Osteocyte (in vitro differentiated cells): ENCODE results near the gene SCARF2. TPM values are rescaled to one million over a fixed set of nuclear protein-coding genes. Genes with fewer than 3 reads are reported as not detected.
"Not testable (repeated sequence)": the region's sequence is repeated elsewhere in the genome, so short reads cannot be mapped to it uniquely, and the experiment has no call there.

Experiments used
- DNase-seq: peaks from one replicate; pipeline ENCODE4 v3.0.0; 2021; ENCODE audit warnings: mixed read lengths; ENCODE audit not compliant: unreplicated experiment; ENCODE audit errors: extremely low spot score
- H3K27ac Mint-ChIP-seq: one replicate; pipeline ENCODE4 v1.8.0; 2021; ENCODE audit warnings: mild to moderate bottlenecking, mixed read lengths; ENCODE audit not compliant: unreplicated experiment
- H3K27me3 Mint-ChIP-seq: one replicate; pipeline ENCODE4 v1.8.0; 2021; ENCODE audit warnings: mixed read lengths; ENCODE audit not compliant: unreplicated experiment
- H3K36me3 Mint-ChIP-seq: one replicate; pipeline ENCODE4 v1.8.0; 2021; ENCODE audit warnings: mixed read lengths; ENCODE audit not compliant: unreplicated experiment
- H3K4me1 Mint-ChIP-seq: one replicate; pipeline ENCODE4 v1.8.0; 2021; ENCODE audit warnings: mixed read lengths; ENCODE audit not compliant: unreplicated experiment
- H3K4me3 Mint-ChIP-seq: one replicate; pipeline ENCODE4 v1.8.0; 2021; ENCODE audit warnings: mild to moderate bottlenecking, moderate library complexity, mixed read lengths; ENCODE audit not compliant: unreplicated experiment
- H3K9me3 Mint-ChIP-seq: one replicate; pipeline ENCODE4 v1.8.0; 2021; ENCODE audit warnings: mixed read lengths; ENCODE audit not compliant: unreplicated experiment
- total RNA-seq: library from RNA; stranded (reverse); gene quantifications from 2 replicates; pipeline ENCODE4 v1.2.1, GENCODE V29; 2021
- TF ChIP-seq, protein P1 (sequence below): fragments of 200-600 bp; sonication (generic); IDR thresholded peaks from 2 replicates; pipeline ENCODE4 v1.5.0; 2021; ENCODE audit warnings: antibody characterized with exemption, mild to moderate bottlenecking, moderate library complexity

SCARF2 gene
- total RNA-seq, 1 donor from 2014 or later = 50.8 TPM

DNA sequence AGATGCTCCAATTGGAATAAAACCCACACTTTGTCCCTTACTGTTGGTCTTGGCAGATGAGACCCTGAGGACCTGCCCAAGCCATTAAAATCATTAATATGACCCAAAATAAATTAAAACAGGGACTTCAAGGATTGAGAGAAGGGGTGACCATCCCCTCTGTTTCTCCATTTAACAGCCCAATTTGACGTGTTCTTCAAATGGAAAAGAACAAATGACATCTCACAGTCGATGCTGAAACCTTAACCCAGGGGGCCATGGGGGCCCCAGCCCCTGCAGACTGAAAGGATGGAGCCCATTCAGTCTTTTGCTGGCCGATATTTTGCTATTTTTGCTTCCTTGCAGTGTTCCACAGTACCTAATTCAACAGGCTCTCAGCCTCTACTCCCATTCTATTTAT lies 23.2 kb downstream of the SCARF2 start:
- Mint-ChIP-seq H3K27me3 (peaks cover 2% of the 10 kb centered on the region), H3K4me3 (no peak overlapping the region), H3K9me3 (no peaks in the 10 kb centered on the region), H3K36me3 (no peaks in the 10 kb centered on the region), H3K4me1 (peaks cover 15% of the 10 kb centered on the region), H3K27ac (no peak overlapping the region)
- DNase-seq = no peak
- TF ChIP-seq, protein P1, sequence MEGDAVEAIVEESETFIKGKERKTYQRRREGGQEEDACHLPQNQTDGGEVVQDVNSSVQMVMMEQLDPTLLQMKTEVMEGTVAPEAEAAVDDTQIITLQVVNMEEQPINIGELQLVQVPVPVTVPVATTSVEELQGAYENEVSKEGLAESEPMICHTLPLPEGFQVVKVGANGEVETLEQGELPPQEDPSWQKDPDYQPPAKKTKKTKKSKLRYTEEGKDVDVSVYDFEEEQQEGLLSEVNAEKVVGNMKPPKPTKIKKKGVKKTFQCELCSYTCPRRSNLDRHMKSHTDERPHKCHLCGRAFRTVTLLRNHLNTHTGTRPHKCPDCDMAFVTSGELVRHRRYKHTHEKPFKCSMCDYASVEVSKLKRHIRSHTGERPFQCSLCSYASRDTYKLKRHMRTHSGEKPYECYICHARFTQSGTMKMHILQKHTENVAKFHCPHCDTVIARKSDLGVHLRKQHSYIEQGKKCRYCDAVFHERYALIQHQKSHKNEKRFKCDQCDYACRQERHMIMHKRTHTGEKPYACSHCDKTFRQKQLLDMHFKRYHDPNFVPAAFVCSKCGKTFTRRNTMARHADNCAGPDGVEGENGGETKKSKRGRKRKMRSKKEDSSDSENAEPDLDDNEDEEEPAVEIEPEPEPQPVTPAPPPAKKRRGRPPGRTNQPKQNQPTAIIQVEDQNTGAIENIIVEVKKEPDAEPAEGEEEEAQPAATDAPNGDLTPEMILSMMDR = no peak

DNA sequence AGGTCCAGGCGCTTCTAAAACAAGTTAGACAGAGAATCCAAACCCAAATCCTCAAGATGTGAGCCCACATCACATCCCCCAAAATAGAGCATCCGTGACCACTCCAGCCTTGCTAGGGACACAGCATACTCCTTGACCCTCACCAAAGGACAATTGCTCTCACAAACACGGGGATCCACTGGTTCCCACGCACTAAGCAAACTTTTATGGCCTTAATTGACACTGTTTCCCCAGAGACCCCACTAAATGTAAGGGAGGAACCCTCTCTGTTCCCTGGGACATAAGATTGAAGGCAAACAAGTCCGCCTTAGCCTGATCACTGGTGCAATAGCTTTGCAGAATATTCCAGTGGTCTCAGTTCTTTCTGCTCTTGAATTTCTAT lies 23.6 kb downstream of the SCARF2 start:
- TF ChIP-seq, protein P1 = no peak
- DNase-seq = no peak
- peaks cover 2% of the 10 kb centered on the region for H3K27me3 Mint-ChIP-seq
- no peak overlapping the region for H3K27ac Mint-ChIP-seq
- peaks cover 2% of the 10 kb centered on the region for H3K36me3 Mint-ChIP-seq
- no peak overlapping the region for H3K4me3 Mint-ChIP-seq
- no peaks in the 10 kb centered on the region for H3K9me3 Mint-ChIP-seq
- peaks cover 14% of the 10 kb centered on the region for H3K4me1 Mint-ChIP-seq

DNA sequence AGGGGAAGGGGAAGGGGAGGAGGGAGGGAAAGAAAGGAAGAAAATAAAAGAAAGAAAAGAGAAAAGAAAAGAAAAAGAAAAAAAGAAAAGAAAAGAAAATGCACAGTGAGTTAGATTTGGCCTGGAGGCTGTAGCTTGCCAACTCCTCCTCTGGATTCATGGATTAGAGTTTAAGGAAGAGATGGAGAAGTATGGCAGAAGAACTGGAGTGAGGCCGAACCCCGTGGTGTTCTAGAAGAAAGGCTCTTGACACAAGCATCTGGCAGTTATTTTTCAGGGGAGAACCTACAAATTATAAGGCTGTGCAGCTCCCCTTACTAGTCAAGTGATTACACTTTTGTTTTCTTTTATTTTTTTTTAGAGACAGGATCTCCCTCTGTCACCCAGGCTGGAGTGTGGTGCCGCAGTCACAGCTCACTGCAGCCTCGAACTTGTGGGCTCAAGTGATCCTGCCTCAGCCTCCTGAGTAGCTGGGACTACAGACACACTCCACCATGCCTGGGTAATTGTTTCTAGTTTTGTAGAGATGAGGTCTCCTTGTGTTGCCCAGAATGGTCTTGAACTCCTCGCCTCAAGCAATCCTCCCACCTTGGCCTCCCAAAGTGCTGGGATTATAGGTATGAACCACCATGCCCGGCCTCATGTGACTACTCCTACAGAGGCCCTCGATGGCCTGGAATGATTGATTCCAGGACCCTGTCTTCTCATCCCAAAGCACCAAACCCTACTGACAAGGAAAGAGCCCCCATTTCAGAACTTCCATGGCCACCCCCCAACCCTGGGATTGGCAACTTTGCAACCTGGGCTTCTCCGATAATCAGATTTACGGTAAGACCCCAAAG lies 24.2 kb downstream of the SCARF2 start:
- Mint-ChIP-seq H3K9me3 (no peaks in the 10 kb centered on the region), H3K4me3 (no peak overlapping the region), H3K27ac (no peak overlapping the region), H3K4me1 (peaks cover 11% of the 10 kb centered on the region), H3K36me3 (peaks cover 3% of the 10 kb centered on the region), H3K27me3 (peaks cover 2% of the 10 kb centered on the region)
- no peak for DNase-seq
- TF ChIP-seq, protein P1 = no peak

DNA sequence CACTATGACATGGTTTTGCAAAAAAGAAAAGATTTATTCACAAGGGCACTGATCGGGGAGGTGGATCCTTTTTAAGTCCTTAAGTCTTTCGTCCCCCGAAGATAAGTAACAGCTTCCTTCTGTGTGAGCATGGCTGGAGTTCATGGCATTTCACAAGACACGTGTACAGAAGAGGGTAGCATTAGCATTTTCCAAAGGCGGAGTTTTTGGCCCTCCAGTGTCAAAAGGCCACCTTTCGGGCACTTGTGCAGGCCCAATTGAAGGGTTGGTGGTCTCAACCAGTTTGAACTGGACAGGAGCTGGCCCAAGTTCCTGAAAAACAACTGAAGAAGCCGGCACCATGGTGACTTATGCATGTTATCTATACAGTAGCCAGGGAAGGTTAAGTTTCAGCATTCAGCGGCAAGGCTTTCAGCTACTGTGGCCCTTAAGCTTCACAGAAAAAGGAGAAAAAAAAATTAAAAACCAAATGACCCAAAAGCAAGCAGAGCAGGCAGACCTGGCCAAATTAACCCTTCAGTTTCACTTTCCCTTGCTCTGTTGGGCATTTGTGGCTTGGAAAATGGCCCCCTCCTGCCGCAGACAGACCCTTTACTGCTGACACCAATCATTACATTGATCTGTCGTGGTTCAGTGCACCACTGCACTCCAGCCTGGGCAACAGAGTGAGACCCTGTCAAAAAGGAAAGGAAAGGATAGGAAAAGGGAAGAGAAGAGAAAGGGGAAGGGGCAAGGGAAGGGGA lies 25.0 kb downstream of the SCARF2 start:
- DNase-seq = no peak
- Mint-ChIP-seq H3K4me1 (peaks cover 8% of the 10 kb centered on the region), H3K36me3 (peaks cover 5% of the 10 kb centered on the region), H3K9me3 (no peaks in the 10 kb centered on the region), H3K27me3 (peaks cover 2% of the 10 kb centered on the region), H3K27ac (no peak overlapping the region), H3K4me3 (no peak overlapping the region)
- TF ChIP-seq, protein P1 = no peak

DNA sequence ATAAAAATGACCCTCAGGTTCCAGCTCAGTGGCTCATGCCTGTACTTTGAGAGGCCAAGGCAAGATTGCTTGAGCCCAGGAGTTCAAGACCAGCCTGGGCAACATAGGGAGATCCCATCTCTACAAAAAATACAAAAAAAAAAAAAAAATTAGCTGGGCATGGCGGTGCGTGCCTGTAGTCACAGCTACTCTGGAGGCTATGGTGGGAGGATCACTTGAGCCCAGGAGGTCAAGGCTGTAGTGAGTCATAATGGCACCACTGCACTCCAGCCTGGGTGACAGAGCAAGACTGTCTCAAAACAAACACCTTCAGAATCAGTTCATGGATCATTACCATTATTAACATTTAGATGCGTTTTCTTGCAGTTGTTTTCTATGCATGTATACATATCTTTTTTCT lies 28.2 kb downstream of the SCARF2 start:
- not testable (repeated sequence) for H3K27me3 Mint-ChIP-seq, H3K4me1 Mint-ChIP-seq, DNase-seq, H3K4me3 Mint-ChIP-seq, H3K9me3 Mint-ChIP-seq, H3K27ac Mint-ChIP-seq
- peaks cover 12% of the 10 kb centered on the region for H3K36me3 Mint-ChIP-seq
